Central memory CD4-positive, alpha-beta T cell (primary cell): ENCODE results near the gene PRR23B.
"Not testable (repeated sequence)": the region's sequence is repeated elsewhere in the genome, so short reads cannot be mapped to it uniquely, and the experiment has no call there.

Source experiments
- DNase-seq: peaks from one replicate; pipeline ENCODE4 v3.0.0; 2022
- total RNA-seq, 3 experiments: gene quantifications; one replicate each; lab custom pipeline; 2026; lab: John Stamatoyannopoulos, UW

PRR23B gene
- 0 reads per million in 3 experiments for total RNA-seq

GRCh38 chr3:139020868-139021234 is at the start of gene PRR23B:
TSS of gene PRR23B (minus strand) at chr3:139020926. CDS start at chr3:139020661, 265 bp downstream.
- no peak for DNase-seq

- no peak for DNase-seq
These were observed 42.2 kb upstream of the PRR23B start for GRCh38 chr3:139062918-139063317.

- DNase-seq: no peak
These were observed 32.3 kb upstream of the PRR23B start for GRCh38 chr3:139052802-139053600.

- DNase-seq: no peak
These were observed 23.9 kb upstream of the PRR23B start, which contains the start of gene PRR23C for GRCh38 chr3:139044366-139045210. TSS of gene PRR23C (minus strand) at chr3:139044892. CDS start at chr3:139044620, 272 bp downstream.

GRCh38 chr3:139043554-139044365 is 23.0 kb upstream of the PRR23B start:
- DNase-seq: no peak

- DNase-seq: no peak
These were observed 16.8 kb upstream of the PRR23B start for GRCh38 chr3:139037478-139037877.

GRCh38 chr3:139032326-139033002 is 11.7 kb upstream of the PRR23B start:
- DNase-seq: no peak

- not testable (repeated sequence) for DNase-seq
These were observed 9.8 kb upstream of the PRR23B start for GRCh38 chr3:139030576-139030975.

- no peak for DNase-seq
These were observed 4.2 kb upstream of the PRR23B start for GRCh38 chr3:139024968-139025367.

- no peak for DNase-seq
These were observed 474 bp downstream of the PRR23B start for GRCh38 chr3:139020036-139020867.

GRCh38 chr3:139016430-139017048 is 4.2 kb downstream of the PRR23B start:
- DNase-seq: no peak

- DNase-seq: no peak
These were observed 14.5 kb downstream of the PRR23B start, which contains the start of gene PRR23A for GRCh38 chr3:139006051-139006716. TSS of gene PRR23A (minus strand) at chr3:139006268. CDS start at chr3:139006268, 0 bp downstream.

GRCh38 chr3:139005356-139005993 is 15.3 kb downstream of the PRR23B start:
- DNase-seq: no peak

GRCh38 chr3:138995706-138996105 is 25.0 kb downstream of the PRR23B start:
- no peak for DNase-seq

GRCh38 chr3:138987181-138987580 is 33.5 kb downstream of the PRR23B start:
- DNase-seq: no peak

- DNase-seq: no peak
These were observed 34.8 kb downstream of the PRR23B start for GRCh38 chr3:138985932-138986331.

- no peak for DNase-seq
These were observed 35.9 kb downstream of the PRR23B start for GRCh38 chr3:138984816-138985215.

- no peak for DNase-seq
These were observed 44.7 kb downstream of the PRR23B start for GRCh38 chr3:138976047-138976446.

GRCh38 chr3:138975351-138975750 is 45.4 kb downstream of the PRR23B start:
- DNase-seq: no peak

GRCh38 chr3:138974462-138974861 is 46.3 kb downstream of the PRR23B start:
- no peak for DNase-seq
